GM23338 (cell line): ENCODE measurements around the gene ITGB1BP1.

ENCODE experiments used
- CREB1 ChIP-seq: fragments of 250-450 bp; sonication (Bioruptor Pico); IDR thresholded peaks from 2 replicates; pipeline ENCODE4 v1.5.0; 2020; ENCODE audit warnings: low read depth, mild to moderate bottlenecking, moderate library complexity
- EZH2 ChIP-seq: fragments of 200-600 bp; sonication (generic); IDR thresholded peaks from one replicate; pipeline ENCODE4 v1.8.0; 2017; ENCODE audit warnings: antibody characterized with exemption, mild to moderate bottlenecking, low read depth; ENCODE audit not compliant: unreplicated experiment
- EZH2phosphoT487 ChIP-seq: fragments of 200-600 bp; sonication (generic); IDR thresholded peaks from one replicate; pipeline ENCODE4 v1.8.1; 2018; ENCODE audit warnings: antibody characterized with exemption; ENCODE audit not compliant: unreplicated experiment
- JUNB ChIP-seq: IDR thresholded peaks from one replicate; pipeline ENCODE4 v1.6.1; 2016; ENCODE audit warnings: antibody characterized with exemption; ENCODE audit not compliant: unreplicated experiment
- POLR2AphosphoS5 ChIP-seq: IDR thresholded peaks from 2 replicates; pipeline ENCODE4 v1.6.1; 2016; ENCODE audit warnings: antibody characterized with exemption, low read depth
- STAT1 ChIP-seq: IDR thresholded peaks from one replicate; pipeline ENCODE4 v1.6.1; 2016; ENCODE audit warnings: antibody characterized with exemption; ENCODE audit not compliant: unreplicated experiment
- ZNF114 ChIP-seq: fragments of 250-450 bp; sonication (Bioruptor Pico); IDR thresholded peaks from 2 replicates; pipeline ENCODE4 v1.5.0; 2020; ENCODE audit warnings: mild to moderate bottlenecking, moderate library complexity
- ZNF331 ChIP-seq: fragments of 250-450 bp; sonication (Bioruptor Pico); IDR thresholded peaks from 2 replicates; pipeline ENCODE4 v1.5.0; 2020; ENCODE audit warnings: low read depth, mild to moderate bottlenecking, moderate library complexity
- TF ChIP-seq, protein P1 (sequence below): IDR thresholded peaks from 2 replicates; pipeline ENCODE4 v1.6.1; 2016; ENCODE audit warnings: antibody characterized with exemption
- TF ChIP-seq, protein P2 (sequence below), 2 experiments: fragments of 200-600 bp in 1 of 2; sonication (generic) in 1 of 2; conservative IDR thresholded peaks; 2 replicates each; pipeline versions ENCODE4 v1.5.1 to v1.6.1; 2016 to 2017; ENCODE audit warnings: antibody characterized with exemption in 2 of 2, low read depth in 2 of 2, mild to moderate bottlenecking in 2 of 2, moderate library complexity in 1 of 2
- TF ChIP-seq, protein P3 (sequence below): IDR thresholded peaks from one replicate; pipeline ENCODE4 v1.6.1; 2018; ENCODE audit warnings: antibody characterized with exemption; ENCODE audit not compliant: unreplicated experiment

DNA sequence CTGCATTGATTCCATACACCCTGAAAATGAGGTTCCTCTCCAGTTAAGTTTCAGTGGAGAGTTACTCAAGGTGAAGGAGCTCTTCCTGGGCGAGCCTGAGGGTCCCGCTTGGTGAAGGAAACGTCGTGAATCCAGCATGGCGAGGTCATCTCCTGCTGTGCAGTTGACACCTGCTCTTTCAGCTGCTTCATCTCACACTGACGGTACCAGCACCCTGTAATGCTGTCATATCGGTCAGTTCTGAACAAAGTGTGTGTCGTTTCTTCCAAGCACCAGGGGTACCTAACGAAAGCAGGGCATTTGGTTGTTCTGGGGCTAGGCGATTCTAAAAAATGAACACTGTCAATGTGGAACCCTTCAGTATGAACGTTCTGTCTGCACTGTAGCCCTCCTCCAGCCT is 52.6 kb downstream of the ITGB1BP1 start:
- TF ChIP-seq, protein P1, sequence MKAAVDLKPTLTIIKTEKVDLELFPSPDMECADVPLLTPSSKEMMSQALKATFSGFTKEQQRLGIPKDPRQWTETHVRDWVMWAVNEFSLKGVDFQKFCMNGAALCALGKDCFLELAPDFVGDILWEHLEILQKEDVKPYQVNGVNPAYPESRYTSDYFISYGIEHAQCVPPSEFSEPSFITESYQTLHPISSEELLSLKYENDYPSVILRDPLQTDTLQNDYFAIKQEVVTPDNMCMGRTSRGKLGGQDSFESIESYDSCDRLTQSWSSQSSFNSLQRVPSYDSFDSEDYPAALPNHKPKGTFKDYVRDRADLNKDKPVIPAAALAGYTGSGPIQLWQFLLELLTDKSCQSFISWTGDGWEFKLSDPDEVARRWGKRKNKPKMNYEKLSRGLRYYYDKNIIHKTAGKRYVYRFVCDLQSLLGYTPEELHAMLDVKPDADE: no peak
- TF ChIP-seq EZH2 (no peak), STAT1 (no peak), JUNB (no peak), POLR2AphosphoS5 (no peak), CREB1 (no peak), ZNF331 (CRISPR knock-in tag) (no peak), EZH2phosphoT487 (no peak), ZNF114 (CRISPR knock-in tag) (no peak)
- TF ChIP-seq, protein P2, sequence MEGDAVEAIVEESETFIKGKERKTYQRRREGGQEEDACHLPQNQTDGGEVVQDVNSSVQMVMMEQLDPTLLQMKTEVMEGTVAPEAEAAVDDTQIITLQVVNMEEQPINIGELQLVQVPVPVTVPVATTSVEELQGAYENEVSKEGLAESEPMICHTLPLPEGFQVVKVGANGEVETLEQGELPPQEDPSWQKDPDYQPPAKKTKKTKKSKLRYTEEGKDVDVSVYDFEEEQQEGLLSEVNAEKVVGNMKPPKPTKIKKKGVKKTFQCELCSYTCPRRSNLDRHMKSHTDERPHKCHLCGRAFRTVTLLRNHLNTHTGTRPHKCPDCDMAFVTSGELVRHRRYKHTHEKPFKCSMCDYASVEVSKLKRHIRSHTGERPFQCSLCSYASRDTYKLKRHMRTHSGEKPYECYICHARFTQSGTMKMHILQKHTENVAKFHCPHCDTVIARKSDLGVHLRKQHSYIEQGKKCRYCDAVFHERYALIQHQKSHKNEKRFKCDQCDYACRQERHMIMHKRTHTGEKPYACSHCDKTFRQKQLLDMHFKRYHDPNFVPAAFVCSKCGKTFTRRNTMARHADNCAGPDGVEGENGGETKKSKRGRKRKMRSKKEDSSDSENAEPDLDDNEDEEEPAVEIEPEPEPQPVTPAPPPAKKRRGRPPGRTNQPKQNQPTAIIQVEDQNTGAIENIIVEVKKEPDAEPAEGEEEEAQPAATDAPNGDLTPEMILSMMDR (conservative IDR thresholded peaks at IDR 0.05; ENCODE audit: low read depth in 2 of 2): no peak
- TF ChIP-seq, protein P3, sequence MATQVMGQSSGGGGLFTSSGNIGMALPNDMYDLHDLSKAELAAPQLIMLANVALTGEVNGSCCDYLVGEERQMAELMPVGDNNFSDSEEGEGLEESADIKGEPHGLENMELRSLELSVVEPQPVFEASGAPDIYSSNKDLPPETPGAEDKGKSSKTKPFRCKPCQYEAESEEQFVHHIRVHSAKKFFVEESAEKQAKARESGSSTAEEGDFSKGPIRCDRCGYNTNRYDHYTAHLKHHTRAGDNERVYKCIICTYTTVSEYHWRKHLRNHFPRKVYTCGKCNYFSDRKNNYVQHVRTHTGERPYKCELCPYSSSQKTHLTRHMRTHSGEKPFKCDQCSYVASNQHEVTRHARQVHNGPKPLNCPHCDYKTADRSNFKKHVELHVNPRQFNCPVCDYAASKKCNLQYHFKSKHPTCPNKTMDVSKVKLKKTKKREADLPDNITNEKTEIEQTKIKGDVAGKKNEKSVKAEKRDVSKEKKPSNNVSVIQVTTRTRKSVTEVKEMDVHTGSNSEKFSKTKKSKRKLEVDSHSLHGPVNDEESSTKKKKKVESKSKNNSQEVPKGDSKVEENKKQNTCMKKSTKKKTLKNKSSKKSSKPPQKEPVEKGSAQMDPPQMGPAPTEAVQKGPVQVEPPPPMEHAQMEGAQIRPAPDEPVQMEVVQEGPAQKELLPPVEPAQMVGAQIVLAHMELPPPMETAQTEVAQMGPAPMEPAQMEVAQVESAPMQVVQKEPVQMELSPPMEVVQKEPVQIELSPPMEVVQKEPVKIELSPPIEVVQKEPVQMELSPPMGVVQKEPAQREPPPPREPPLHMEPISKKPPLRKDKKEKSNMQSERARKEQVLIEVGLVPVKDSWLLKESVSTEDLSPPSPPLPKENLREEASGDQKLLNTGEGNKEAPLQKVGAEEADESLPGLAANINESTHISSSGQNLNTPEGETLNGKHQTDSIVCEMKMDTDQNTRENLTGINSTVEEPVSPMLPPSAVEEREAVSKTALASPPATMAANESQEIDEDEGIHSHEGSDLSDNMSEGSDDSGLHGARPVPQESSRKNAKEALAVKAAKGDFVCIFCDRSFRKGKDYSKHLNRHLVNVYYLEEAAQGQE: no peak
